ENCODE data around the gene SEC24C.
"Not testable (repeated sequence)": the region's sequence is repeated elsewhere in the genome, so short reads cannot be mapped to it uniquely, and the experiment has no call there.

SEC24C gene

GRCh38 chr10:73789659-73790055 lies 45.5 kb downstream of the SEC24C start:
- no peak for DNase-seq (ENCODE audit: extremely low read depth in 1 of 2, low read depth in 1 of 2)

- no peak for DNase-seq (ENCODE audit: extremely low read depth in 1 of 2, low read depth in 1 of 2)
These were observed 46.9 kb downstream of the SEC24C start for GRCh38 chr10:73790886-73791625.

GRCh38 chr10:73791871-73792400 lies 47.8 kb downstream of the SEC24C start:
- no peak for DNase-seq (ENCODE audit: extremely low read depth in 1 of 2, low read depth in 1 of 2)

GRCh38 chr10:73793456-73793855 lies 49.3 kb downstream of the SEC24C start:
- DNase-seq (ENCODE audit: extremely low read depth in 1 of 2, low read depth in 1 of 2): no peak

- DNase-seq (ENCODE audit: extremely low read depth in 1 of 2, low read depth in 1 of 2): not testable (repeated sequence)
These were observed 51.3 kb downstream of the SEC24C start for GRCh38 chr10:73795491-73795890.

- not testable (repeated sequence) for DNase-seq (ENCODE audit: extremely low read depth in 1 of 2, low read depth in 1 of 2)
These were observed 51.9 kb downstream of the SEC24C start for GRCh38 chr10:73796035-73796434.

GRCh38 chr10:73796766-73797165 lies 52.6 kb downstream of the SEC24C start:
- no peak for DNase-seq (ENCODE audit: extremely low read depth in 1 of 2, low read depth in 1 of 2)

- no peak for DNase-seq (ENCODE audit: extremely low read depth in 1 of 2, low read depth in 1 of 2)
These were observed 53.3 kb downstream of the SEC24C start for GRCh38 chr10:73797324-73798025.

GRCh38 chr10:73798087-73798486 lies 53.9 kb downstream of the SEC24C start:
- DNase-seq (ENCODE audit: extremely low read depth in 1 of 2, low read depth in 1 of 2): no peak

GRCh38 chr10:73798927-73799560 lies 54.9 kb downstream of the SEC24C start:
- no peak for DNase-seq (ENCODE audit: extremely low read depth in 1 of 2, low read depth in 1 of 2)

- no peak for DNase-seq (ENCODE audit: extremely low read depth in 1 of 2, low read depth in 1 of 2)
These were observed 55.9 kb downstream of the SEC24C start for GRCh38 chr10:73799899-73800559.

- no peak for DNase-seq (ENCODE audit: extremely low read depth in 1 of 2, low read depth in 1 of 2)
These were observed 56.5 kb downstream of the SEC24C start for GRCh38 chr10:73800560-73801252.

- no peak for DNase-seq (ENCODE audit: extremely low read depth in 1 of 2, low read depth in 1 of 2)
These were observed 57.0 kb downstream of the SEC24C start for GRCh38 chr10:73801253-73801590.

- DNase-seq (ENCODE audit: extremely low read depth in 1 of 2, low read depth in 1 of 2): no peak
These were observed 58.3 kb downstream of the SEC24C start for GRCh38 chr10:73802276-73802991.

- DNase-seq (ENCODE audit: extremely low read depth in 1 of 2, low read depth in 1 of 2): no peak
These were observed 59.6 kb downstream of the SEC24C start for GRCh38 chr10:73803680-73804286.

GRCh38 chr10:73806176-73806950 lies 62.2 kb downstream of the SEC24C start:
- no peak for DNase-seq (ENCODE audit: extremely low read depth in 1 of 2, low read depth in 1 of 2)

- DNase-seq (ENCODE audit: extremely low read depth in 1 of 2, low read depth in 1 of 2): no peak
These were observed 63.3 kb downstream of the SEC24C start for GRCh38 chr10:73807471-73807870.

GRCh38 chr10:73808021-73808815 lies 64.0 kb downstream of the SEC24C start:
- DNase-seq (ENCODE audit: extremely low read depth in 1 of 2, low read depth in 1 of 2): no peak
